ENCODE data around the gene COL15A1.

Gene COL15A1

DNA sequence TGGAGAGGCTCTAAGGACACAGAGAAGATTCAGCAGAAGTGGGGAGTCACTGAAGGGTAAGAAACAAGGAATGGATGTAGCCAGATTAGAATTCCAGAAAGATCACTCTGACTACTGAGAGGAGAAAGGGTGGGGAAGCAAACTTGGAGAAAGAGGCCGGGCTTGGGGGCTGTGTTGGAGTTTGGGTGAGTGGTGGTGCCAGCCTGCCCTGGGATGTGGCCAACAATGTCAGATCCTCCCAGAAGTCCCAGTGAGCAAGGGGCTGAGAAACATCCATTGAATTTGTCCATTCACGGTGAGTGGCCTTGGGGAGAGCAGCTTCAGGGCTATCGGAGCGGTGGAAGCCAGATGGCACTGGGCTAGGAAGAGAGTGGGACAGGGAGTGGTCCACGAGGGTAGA is 60.4 kb downstream of the COL15A1 start:
- Histone ChIP-seq H2AFZ (ENCODE audit: low read length) (no peak overlapping the region), H3K27ac (ENCODE audit: low read length) (no peak overlapping the region), H3K9me3 (replicated peaks; ENCODE audit: insufficient read depth, low read length) (no peaks in the 10 kb centered on the region), H3F3A (ENCODE audit: insufficient read depth, low read length) (no peaks in the 10 kb centered on the region), H3K9ac (ENCODE audit: low read length) (no peak overlapping the region), H3K9me2 (replicated peaks; ENCODE audit: insufficient read depth, low read length) (no peaks in the 10 kb centered on the region), H3K4me2 (ENCODE audit: low read depth, low read length) (no peak overlapping the region), H3K4me1 (ENCODE audit: low read length) (no peaks in the 10 kb centered on the region), H3K4me3 (ENCODE audit: low read length) (no peak overlapping the region), H4K20me1 (ENCODE audit: insufficient read depth, low read length) (no peaks in the 10 kb centered on the region), H3K27me3 (replicated peaks; ENCODE audit: insufficient read depth, low read length) (no peaks in the 10 kb centered on the region), H3K79me2 (ENCODE audit: low read length) (no peaks in the 10 kb centered on the region), H3K36me3 (replicated peaks; ENCODE audit: insufficient read depth, low read length) (no peaks in the 10 kb centered on the region)
- no peak for DNase-seq
- TF ChIP-seq EZH2 (optimal IDR thresholded peaks at IDR 0.05; ENCODE audit: low read depth, low read length) (no peak), EZH2phosphoT487 (IDR thresholded peaks at IDR 0.05; ENCODE audit: low read length) (no peak)
- TF ChIP-seq, protein P1, sequence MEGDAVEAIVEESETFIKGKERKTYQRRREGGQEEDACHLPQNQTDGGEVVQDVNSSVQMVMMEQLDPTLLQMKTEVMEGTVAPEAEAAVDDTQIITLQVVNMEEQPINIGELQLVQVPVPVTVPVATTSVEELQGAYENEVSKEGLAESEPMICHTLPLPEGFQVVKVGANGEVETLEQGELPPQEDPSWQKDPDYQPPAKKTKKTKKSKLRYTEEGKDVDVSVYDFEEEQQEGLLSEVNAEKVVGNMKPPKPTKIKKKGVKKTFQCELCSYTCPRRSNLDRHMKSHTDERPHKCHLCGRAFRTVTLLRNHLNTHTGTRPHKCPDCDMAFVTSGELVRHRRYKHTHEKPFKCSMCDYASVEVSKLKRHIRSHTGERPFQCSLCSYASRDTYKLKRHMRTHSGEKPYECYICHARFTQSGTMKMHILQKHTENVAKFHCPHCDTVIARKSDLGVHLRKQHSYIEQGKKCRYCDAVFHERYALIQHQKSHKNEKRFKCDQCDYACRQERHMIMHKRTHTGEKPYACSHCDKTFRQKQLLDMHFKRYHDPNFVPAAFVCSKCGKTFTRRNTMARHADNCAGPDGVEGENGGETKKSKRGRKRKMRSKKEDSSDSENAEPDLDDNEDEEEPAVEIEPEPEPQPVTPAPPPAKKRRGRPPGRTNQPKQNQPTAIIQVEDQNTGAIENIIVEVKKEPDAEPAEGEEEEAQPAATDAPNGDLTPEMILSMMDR (IDR thresholded peaks at IDR 0.05; ENCODE audit: low read length): no peak

DNA sequence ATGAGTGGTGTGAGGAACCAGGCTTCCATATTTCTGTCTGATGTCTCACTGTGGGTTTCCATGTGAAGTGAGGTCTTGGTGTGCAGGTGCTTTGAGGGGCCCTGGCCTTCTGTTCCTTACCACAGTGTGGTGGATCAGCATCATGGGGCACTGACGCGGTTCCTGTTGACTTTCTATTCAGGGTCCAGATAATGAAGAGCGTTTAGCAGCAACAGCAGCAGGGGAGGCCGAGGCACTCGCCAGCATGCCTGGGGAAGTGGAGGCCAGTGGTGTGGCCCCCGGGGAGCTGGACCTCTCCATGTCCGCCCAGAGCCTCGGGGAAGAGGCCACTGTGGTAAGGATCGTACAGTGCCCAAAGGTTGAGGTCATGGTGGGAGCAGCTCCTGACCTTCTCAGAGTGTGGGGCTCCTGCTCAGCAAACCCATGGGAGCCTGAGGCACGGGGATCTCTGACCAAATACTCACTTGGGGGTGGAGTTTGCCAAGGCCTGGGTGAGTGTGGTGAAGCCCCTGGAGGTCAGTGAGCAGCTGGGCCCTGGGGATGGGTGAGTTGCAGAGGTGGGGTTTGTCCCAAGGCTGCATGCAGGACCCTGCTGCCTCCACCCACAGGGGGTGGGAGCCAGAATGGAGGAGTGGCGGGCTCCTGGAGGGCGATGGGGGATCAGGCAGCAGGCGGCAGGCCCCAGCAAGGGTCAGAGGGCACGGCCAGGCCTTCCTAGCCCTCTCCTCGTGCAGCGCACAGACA is 61.2 kb downstream of the COL15A1 start:
- Histone ChIP-seq H3K79me2 (ENCODE audit: low read length) (no peaks in the 10 kb centered on the region), H3K4me1 (ENCODE audit: low read length) (no peaks in the 10 kb centered on the region), H3K27ac (ENCODE audit: low read length) (no peak overlapping the region), H3K4me2 (ENCODE audit: low read depth, low read length) (no peak overlapping the region), H3K9ac (ENCODE audit: low read length) (no peak overlapping the region), H3K27me3 (replicated peaks; ENCODE audit: insufficient read depth, low read length) (no peaks in the 10 kb centered on the region), H4K20me1 (ENCODE audit: insufficient read depth, low read length) (no peaks in the 10 kb centered on the region), H3K9me3 (replicated peaks; ENCODE audit: insufficient read depth, low read length) (no peaks in the 10 kb centered on the region), H3K4me3 (ENCODE audit: low read length) (no peak overlapping the region), H2AFZ (ENCODE audit: low read length) (no peak overlapping the region), H3K36me3 (replicated peaks; ENCODE audit: insufficient read depth, low read length) (no peaks in the 10 kb centered on the region), H3F3A (ENCODE audit: insufficient read depth, low read length) (no peaks in the 10 kb centered on the region), H3K9me2 (replicated peaks; ENCODE audit: insufficient read depth, low read length) (no peaks in the 10 kb centered on the region)
- TF ChIP-seq EZH2phosphoT487 (IDR thresholded peaks at IDR 0.05; ENCODE audit: low read length) (no peak), EZH2 (optimal IDR thresholded peaks at IDR 0.05; ENCODE audit: low read depth, low read length) (no peak)
- no peak for DNase-seq

DNA sequence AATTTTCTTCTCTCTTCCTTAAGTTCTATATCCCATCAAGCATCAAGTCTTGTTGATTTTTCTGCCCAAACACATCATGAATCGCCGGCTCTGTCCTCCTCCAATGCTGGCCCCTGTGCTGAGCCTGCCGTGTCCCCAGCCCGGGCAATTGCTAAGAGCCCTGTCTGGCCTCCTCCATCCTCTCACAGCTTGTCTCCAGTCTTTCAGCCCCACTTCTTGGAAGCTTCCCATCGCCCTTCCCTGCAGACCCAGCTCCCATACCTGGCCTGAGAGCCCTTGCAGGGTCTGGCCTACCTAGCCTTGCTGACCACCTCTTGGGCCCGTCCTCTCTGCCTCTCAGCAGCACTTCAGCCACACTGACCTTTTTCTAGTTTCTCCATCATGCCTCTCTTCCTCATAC is 61.9 kb downstream of the COL15A1 start:
- TF ChIP-seq EZH2 (optimal IDR thresholded peaks at IDR 0.05; ENCODE audit: low read depth, low read length) (no peak), EZH2phosphoT487 (IDR thresholded peaks at IDR 0.05; ENCODE audit: low read length) (no peak)
- TF ChIP-seq, protein P1 (IDR thresholded peaks at IDR 0.05; ENCODE audit: low read length): no peak
- no peaks in the 10 kb centered on the region for H3K9me2 ChIP-seq (replicated peaks; ENCODE audit: insufficient read depth, low read length)
- H3K36me3 ChIP-seq (replicated peaks; ENCODE audit: insufficient read depth, low read length): no peaks in the 10 kb centered on the region
- H3F3A ChIP-seq (ENCODE audit: insufficient read depth, low read length): no peaks in the 10 kb centered on the region
- no peaks in the 10 kb centered on the region for H3K27me3 ChIP-seq (replicated peaks; ENCODE audit: insufficient read depth, low read length)
- H3K9me3 ChIP-seq (replicated peaks; ENCODE audit: insufficient read depth, low read length): no peaks in the 10 kb centered on the region
- no peaks in the 10 kb centered on the region for H3K79me2 ChIP-seq (ENCODE audit: low read length)
- DNase-seq: no peak
- no peak overlapping the region for H2AFZ ChIP-seq (ENCODE audit: low read length)
- no peak overlapping the region for H3K9ac ChIP-seq (ENCODE audit: low read length)
- no peak overlapping the region for H3K4me2 ChIP-seq (ENCODE audit: low read depth, low read length)
- H4K20me1 ChIP-seq (ENCODE audit: insufficient read depth, low read length): no peaks in the 10 kb centered on the region
- no peaks in the 10 kb centered on the region for H3K4me1 ChIP-seq (ENCODE audit: low read length)
- H3K4me3 ChIP-seq (ENCODE audit: low read length): no peak overlapping the region
- H3K27ac ChIP-seq (ENCODE audit: low read length): no peak overlapping the region

DNA sequence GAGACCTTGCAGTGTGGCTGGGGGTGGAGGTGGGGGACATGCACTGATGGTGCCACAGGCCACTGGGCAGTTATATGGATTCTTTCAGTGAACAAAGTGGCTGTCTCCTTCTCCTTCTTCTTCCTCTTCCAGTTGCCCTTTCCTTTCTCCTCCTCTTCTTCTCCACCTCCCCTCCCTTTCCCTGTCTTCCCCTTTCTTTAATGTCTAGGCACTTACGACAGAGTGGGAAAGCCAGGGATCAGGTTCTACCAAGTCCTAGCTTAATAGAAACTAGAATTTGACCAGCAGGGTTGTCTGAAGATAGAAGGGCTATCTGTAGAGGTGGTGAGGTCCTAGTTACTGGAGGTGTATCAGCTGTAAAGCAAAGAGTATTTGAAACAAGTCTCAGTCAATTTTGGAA is 62.8 kb downstream of the COL15A1 start:
- Histone ChIP-seq H3K9me2 (replicated peaks; ENCODE audit: insufficient read depth, low read length) (no peaks in the 10 kb centered on the region), H3K4me3 (ENCODE audit: low read length) (no peak overlapping the region), H3K36me3 (replicated peaks; ENCODE audit: insufficient read depth, low read length) (no peaks in the 10 kb centered on the region), H3K27me3 (replicated peaks; ENCODE audit: insufficient read depth, low read length) (no peaks in the 10 kb centered on the region), H2AFZ (ENCODE audit: low read length) (no peak overlapping the region), H4K20me1 (ENCODE audit: insufficient read depth, low read length) (no peaks in the 10 kb centered on the region), H3K9ac (ENCODE audit: low read length) (no peak overlapping the region), H3K4me2 (ENCODE audit: low read depth, low read length) (no peak overlapping the region), H3K27ac (ENCODE audit: low read length) (no peak overlapping the region), H3K9me3 (replicated peaks; ENCODE audit: insufficient read depth, low read length) (no peaks in the 10 kb centered on the region), H3K79me2 (ENCODE audit: low read length) (no peaks in the 10 kb centered on the region), H3K4me1 (ENCODE audit: low read length) (no peaks in the 10 kb centered on the region), H3F3A (ENCODE audit: insufficient read depth, low read length) (no peaks in the 10 kb centered on the region)
- DNase-seq: no peak
- TF ChIP-seq EZH2phosphoT487 (IDR thresholded peaks at IDR 0.05; ENCODE audit: low read length) (no peak), EZH2 (optimal IDR thresholded peaks at IDR 0.05; ENCODE audit: low read depth, low read length) (no peak)
- TF ChIP-seq, protein P1 (IDR thresholded peaks at IDR 0.05; ENCODE audit: low read length): no peak
